Stimulated activated CD4-positive, alpha-beta T cell treated with anti-CD3 and anti-CD28 coated beads, Interleukin-1b, Interleukin-23, amount 100 ng/mL, for 4 hours (primary cell): ENCODE measurements around the gene ASAP3.

Experiments used
- DNase-seq, 2 donors: peaks; one replicate each; pipeline ENCODE4 v3.0.0-alpha.2; 2020; ENCODE audit warnings: low read depth in 2 of 2

The ASAP3 gene

GRCh38 chr1:23483321-23484252 lies at the start of gene ASAP3:
Gene ASAP3 (minus strand): TSS chr1:23484179. CDS start chr1:23484133, 46 bp downstream.
- peak in 1 of 2 donors; percentile 13 for DNase-seq

- DNase-seq, result no peak
Observed at GRCh38 chr1:23533246-23534023, 49.5 kb upstream of the ASAP3 start.

- no peak for DNase-seq
Observed at GRCh38 chr1:23531562-23532094, 47.6 kb upstream of the ASAP3 start.

GRCh38 chr1:23530747-23531561 lies 47.0 kb upstream of the ASAP3 start, which contains the start of gene E2F2:
Gene E2F2 (minus strand): TSS chr1:23531233. CDS start chr1:23530793, 440 bp downstream.
- peak; percentile 70 to 72 for DNase-seq

- no peak for DNase-seq
Observed at GRCh38 chr1:23530087-23530746, 46.2 kb upstream of the ASAP3 start.

GRCh38 chr1:23529146-23530086 lies 45.4 kb upstream of the ASAP3 start:
- no peak for DNase-seq

- DNase-seq, result peak; percentile 47 to 53
Observed at GRCh38 chr1:23528250-23528978, 44.4 kb upstream of the ASAP3 start.

- DNase-seq, result no peak
Observed at GRCh38 chr1:23527900-23528249, 43.9 kb upstream of the ASAP3 start.

- DNase-seq, result no peak
Observed at GRCh38 chr1:23527366-23527765, 43.4 kb upstream of the ASAP3 start.

GRCh38 chr1:23526329-23527041 lies 42.5 kb upstream of the ASAP3 start:
- no peak for DNase-seq

GRCh38 chr1:23525558-23526250 lies 41.7 kb upstream of the ASAP3 start:
- DNase-seq, result no peak

GRCh38 chr1:23524716-23525401 lies 40.9 kb upstream of the ASAP3 start:
- DNase-seq, result no peak

GRCh38 chr1:23524163-23524562 lies 40.2 kb upstream of the ASAP3 start:
- DNase-seq, result no peak

- no peak for DNase-seq
Observed at GRCh38 chr1:23522244-23522982, 38.4 kb upstream of the ASAP3 start.

- DNase-seq, result no peak
Observed at GRCh38 chr1:23521588-23521987, 37.6 kb upstream of the ASAP3 start.

- no peak for DNase-seq
Observed at GRCh38 chr1:23517581-23517980, 33.6 kb upstream of the ASAP3 start.

- no peak for DNase-seq
Observed at GRCh38 chr1:23515905-23516304, 31.9 kb upstream of the ASAP3 start.
